Progenitor cell of endocrine pancreas (in vitro differentiated cells): ENCODE measurements around the gene GRIN2A. TPM values are rescaled to one million over a fixed set of nuclear protein-coding genes. Genes with fewer than 3 reads are reported as not detected.

Experiments
- DNase-seq: peaks from one replicate; pipeline ENCODE4 v3.0.0; 2021; ENCODE audit warnings: low spot score; ENCODE audit not compliant: unreplicated experiment
- H3K27ac Mint-ChIP-seq: 2 replicates; pipeline ENCODE4 v1.8.0; 2021; ENCODE audit warnings: mild to moderate bottlenecking, moderate library complexity, mixed read lengths
- H3K27me3 Mint-ChIP-seq: 2 replicates; pipeline ENCODE4 v1.8.0; 2021; ENCODE audit warnings: mixed read lengths
- H3K36me3 Mint-ChIP-seq: 2 replicates; pipeline ENCODE4 v1.8.0; 2022; ENCODE audit warnings: mixed read lengths; ENCODE audit not compliant: insufficient read depth
- H3K4me1 Mint-ChIP-seq: 2 replicates; pipeline ENCODE4 v1.8.0; 2021; ENCODE audit warnings: low read depth, mixed read lengths
- H3K4me3 Mint-ChIP-seq: 2 replicates; pipeline ENCODE4 v1.8.0; 2021; ENCODE audit warnings: low read depth, mild to moderate bottlenecking, moderate library complexity, mixed read lengths
- H3K9me3 Mint-ChIP-seq: 2 replicates; pipeline ENCODE4 v1.8.0; 2021; ENCODE audit warnings: low read depth, mixed read lengths
- total RNA-seq: library from RNA; stranded (reverse); gene quantifications from 2 replicates; pipeline ENCODE4 v1.2.1, GENCODE V29; 2021
- TF ChIP-seq, protein P1 (sequence below): fragments of 200-600 bp; sonication (generic); IDR thresholded peaks from one replicate; pipeline ENCODE4 v1.5.0; 2021; ENCODE audit warnings: antibody characterized with exemption, mild to moderate bottlenecking; ENCODE audit not compliant: unreplicated experiment

The GRIN2A gene
- total RNA-seq, 1 donor from 2014 or later: 1.7 TPM

DNA sequence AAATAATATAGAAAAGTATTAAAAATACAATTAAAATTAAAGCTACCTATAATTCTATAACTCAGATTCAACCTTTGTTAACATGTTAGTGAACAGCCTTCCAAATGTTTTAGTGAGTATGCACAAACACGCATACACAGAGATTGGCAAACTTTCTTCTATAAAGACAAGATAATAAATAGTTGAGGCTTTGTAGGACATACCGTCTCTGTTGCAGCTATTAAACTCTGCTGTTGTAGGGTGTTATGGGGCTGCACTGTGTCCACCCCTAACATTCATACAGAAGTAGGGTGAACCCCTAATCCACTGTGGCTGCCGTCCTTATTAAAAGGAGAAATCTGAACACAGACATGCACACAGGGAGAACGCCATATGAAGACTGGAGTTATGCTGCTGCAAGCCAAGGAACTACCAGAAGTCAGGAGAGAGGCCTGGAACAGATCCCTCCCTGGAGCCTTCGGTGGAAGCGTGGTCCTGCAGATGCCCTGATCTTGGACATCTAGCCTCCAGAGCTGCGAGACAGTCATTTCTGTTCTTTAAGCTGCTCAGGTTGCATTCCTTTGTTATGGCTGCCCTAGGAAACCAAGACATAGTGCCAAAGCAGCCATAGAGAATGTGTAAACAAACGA, 383.2 kb downstream of the GRIN2A start:
- Mint-ChIP-seq H3K36me3 (peaks cover 4% of the 10 kb centered on the region), H3K27ac (no peak overlapping the region), H3K9me3 (peaks cover 5% of the 10 kb centered on the region), H3K27me3 (no peaks in the 10 kb centered on the region), H3K4me1 (no peaks in the 10 kb centered on the region), H3K4me3 (no peak overlapping the region)
- TF ChIP-seq, protein P1, sequence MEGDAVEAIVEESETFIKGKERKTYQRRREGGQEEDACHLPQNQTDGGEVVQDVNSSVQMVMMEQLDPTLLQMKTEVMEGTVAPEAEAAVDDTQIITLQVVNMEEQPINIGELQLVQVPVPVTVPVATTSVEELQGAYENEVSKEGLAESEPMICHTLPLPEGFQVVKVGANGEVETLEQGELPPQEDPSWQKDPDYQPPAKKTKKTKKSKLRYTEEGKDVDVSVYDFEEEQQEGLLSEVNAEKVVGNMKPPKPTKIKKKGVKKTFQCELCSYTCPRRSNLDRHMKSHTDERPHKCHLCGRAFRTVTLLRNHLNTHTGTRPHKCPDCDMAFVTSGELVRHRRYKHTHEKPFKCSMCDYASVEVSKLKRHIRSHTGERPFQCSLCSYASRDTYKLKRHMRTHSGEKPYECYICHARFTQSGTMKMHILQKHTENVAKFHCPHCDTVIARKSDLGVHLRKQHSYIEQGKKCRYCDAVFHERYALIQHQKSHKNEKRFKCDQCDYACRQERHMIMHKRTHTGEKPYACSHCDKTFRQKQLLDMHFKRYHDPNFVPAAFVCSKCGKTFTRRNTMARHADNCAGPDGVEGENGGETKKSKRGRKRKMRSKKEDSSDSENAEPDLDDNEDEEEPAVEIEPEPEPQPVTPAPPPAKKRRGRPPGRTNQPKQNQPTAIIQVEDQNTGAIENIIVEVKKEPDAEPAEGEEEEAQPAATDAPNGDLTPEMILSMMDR: no peak
- no peak for DNase-seq

DNA sequence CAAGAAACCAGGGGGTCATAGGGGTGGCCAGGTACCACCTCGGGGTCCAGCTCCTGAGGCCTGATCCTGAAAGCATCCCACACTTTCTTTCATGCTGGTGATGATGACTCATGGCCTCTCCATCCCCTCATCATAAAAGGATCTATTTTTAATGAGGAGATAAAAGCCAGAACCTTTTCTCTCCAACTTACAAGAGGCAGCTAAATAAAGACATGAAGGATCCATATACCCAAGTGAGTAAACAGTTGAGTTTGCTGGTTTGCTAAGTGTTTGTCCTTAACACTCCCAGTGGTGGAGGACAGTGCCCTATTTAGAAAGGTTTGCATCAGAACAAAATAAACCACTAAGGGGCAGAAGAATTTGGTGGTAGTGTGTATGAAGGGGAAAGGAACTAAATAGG, 383.8 kb downstream of the GRIN2A start:
- no peak for DNase-seq
- Mint-ChIP-seq H3K4me3 (no peak overlapping the region), H3K9me3 (peaks cover 5% of the 10 kb centered on the region), H3K27me3 (no peaks in the 10 kb centered on the region), H3K27ac (no peak overlapping the region), H3K4me1 (no peaks in the 10 kb centered on the region), H3K36me3 (peaks cover 4% of the 10 kb centered on the region)
- TF ChIP-seq, protein P1: no peak

DNA sequence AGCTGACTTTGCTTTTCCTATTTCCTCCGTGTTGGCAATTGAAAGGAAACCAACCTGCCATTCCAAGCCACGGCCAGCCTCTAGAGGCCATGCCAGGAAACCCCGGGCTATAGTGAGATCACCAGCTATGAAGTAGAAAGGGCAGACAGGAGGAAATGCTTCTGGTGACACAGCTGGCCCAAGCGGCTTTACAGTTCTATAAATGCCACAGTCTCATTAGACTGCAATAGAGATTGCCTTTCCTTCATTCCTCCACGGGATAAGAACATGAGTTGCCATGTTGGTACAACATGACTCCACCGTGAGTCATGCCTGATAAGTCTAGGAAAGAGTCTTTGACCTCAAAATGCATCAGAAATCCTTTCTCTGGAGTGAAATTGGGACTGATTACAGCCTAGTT, 384.9 kb downstream of the GRIN2A start:
- Mint-ChIP-seq H3K4me1 (no peaks in the 10 kb centered on the region), H3K4me3 (no peak overlapping the region), H3K9me3 (peaks cover 5% of the 10 kb centered on the region), H3K27me3 (no peaks in the 10 kb centered on the region), H3K36me3 (peaks cover 4% of the 10 kb centered on the region), H3K27ac (no peak overlapping the region)
- no peak for DNase-seq
- TF ChIP-seq, protein P1: no peak

DNA sequence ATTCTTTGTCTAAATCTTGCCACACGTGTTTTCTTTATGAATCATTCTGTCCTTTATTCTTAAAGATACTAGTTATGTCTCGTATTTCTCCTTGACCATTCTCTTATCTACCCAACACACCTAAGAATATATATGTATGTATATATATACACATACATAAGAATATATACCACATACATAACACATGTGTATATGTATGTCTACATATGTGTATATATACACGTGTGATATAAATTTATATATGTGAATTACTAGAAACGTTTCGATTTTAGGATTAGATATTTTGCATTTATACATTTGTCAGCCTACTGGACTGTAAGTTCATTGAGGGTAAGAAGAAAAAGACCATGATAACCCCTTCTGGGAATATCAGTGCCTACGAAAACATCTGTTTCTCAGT, 388.6 kb downstream of the GRIN2A start:
- Mint-ChIP-seq H3K4me3 (no peak overlapping the region), H3K4me1 (no peaks in the 10 kb centered on the region), H3K27me3 (no peaks in the 10 kb centered on the region), H3K36me3 (peaks cover 4% of the 10 kb centered on the region), H3K9me3 (peaks cover 5% of the 10 kb centered on the region), H3K27ac (no peak overlapping the region)
- TF ChIP-seq, protein P1: no peak
- no peak for DNase-seq

DNA sequence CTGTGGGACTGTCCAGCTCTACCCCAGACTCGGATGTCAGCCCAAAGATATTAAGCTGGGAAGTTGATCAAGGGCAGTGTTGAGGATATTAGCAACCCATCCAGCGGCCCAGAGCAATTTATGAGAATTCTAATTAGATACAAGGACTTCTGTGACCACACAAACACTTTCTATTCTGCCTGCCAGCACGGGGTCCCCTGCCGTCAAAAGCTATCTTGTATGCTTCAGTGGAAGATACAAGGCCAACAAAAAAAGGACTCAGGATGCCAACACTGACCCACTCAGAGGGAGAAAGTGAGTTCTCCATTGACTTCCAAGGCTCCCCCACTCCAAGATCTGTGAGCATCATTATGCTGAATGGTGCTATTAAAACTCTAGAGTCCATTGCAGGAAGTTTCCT, 390.7 kb downstream of the GRIN2A start:
- Mint-ChIP-seq H3K36me3 (peaks cover 4% of the 10 kb centered on the region), H3K27me3 (no peaks in the 10 kb centered on the region), H3K9me3 (peaks cover 5% of the 10 kb centered on the region), H3K4me3 (no peak overlapping the region), H3K4me1 (no peaks in the 10 kb centered on the region), H3K27ac (no peak overlapping the region)
- DNase-seq: no peak
- TF ChIP-seq, protein P1: no peak
